Loucy (cell line): ENCODE measurements around the gene C22orf42.
A peak's percentile ranks its signal among the peaks of the same experiment; 100 is the strongest.

ENCODE experiments used
- H2AFZ ChIP-seq: fragments of 200-600 bp; sonication (generic); 2 replicates; pipeline ENCODE4 v1.6.0; 2016; ENCODE audit warnings: antibody characterized with exemption, mild to moderate bottlenecking, low read length, moderate library complexity
- H3F3A ChIP-seq: fragments of 200-600 bp; 2 replicates; pipeline ENCODE4 v1.6.0; 2016; ENCODE audit warnings: antibody characterized with exemption, low read depth, mild to moderate bottlenecking
- H3K27me3 ChIP-seq: fragments of 200-600 bp; sonication (generic); 2 replicates; pipeline ENCODE4 v1.6.1; 2014; ENCODE audit warnings: low read length, mild to moderate bottlenecking; ENCODE audit not compliant: insufficient read depth, poor library complexity, severe bottlenecking
- H3K36me3 ChIP-seq: fragments of 200-600 bp; sonication (generic); 2 replicates; pipeline ENCODE4 v1.6.1; 2016; ENCODE audit warnings: low read length; ENCODE audit not compliant: insufficient read depth
- H3K4me1 ChIP-seq: fragments of 200-600 bp; sonication (generic); 2 replicates; pipeline ENCODE4 v1.5.1; 2014; ENCODE audit warnings: low read length, mild to moderate bottlenecking; ENCODE audit not compliant: insufficient read depth, poor library complexity, severe bottlenecking
- H3K4me2 ChIP-seq: fragments of 200-600 bp; sonication (generic); 2 replicates; pipeline ENCODE4 v1.6.0; 2014; ENCODE audit warnings: antibody characterized with exemption, low read length, low read depth, mild to moderate bottlenecking; ENCODE audit not compliant: poor library complexity, severe bottlenecking
- H3K4me3 ChIP-seq: fragments of 200-600 bp; sonication (generic); 2 replicates; pipeline ENCODE4 v1.5.1; 2014; ENCODE audit warnings: low read length, mild to moderate bottlenecking, mixed read lengths; ENCODE audit not compliant: poor library complexity, severe bottlenecking
- H3K79me2 ChIP-seq: fragments of 200-600 bp; sonication (generic); 2 replicates; pipeline ENCODE4 v1.6.1; 2014; ENCODE audit warnings: low read length; ENCODE audit not compliant: insufficient read depth
- H3K9ac ChIP-seq: fragments of 200-600 bp; sonication (generic); 2 replicates; pipeline ENCODE4 v1.6.0; 2014; ENCODE audit warnings: mild to moderate bottlenecking, low read depth, low read length, moderate library complexity; ENCODE audit not compliant: poor library complexity, severe bottlenecking
- H3K9me2 ChIP-seq: fragments of 200-600 bp; sonication (generic); replicated peaks from 2 replicates; pipeline ENCODE4 v1.6.1; 2016; ENCODE audit warnings: low read depth, low read length, mixed read lengths
- H3K9me3 ChIP-seq: fragments of 200-600 bp; sonication (generic); 2 replicates; pipeline ENCODE4 v1.6.1; 2014; ENCODE audit warnings: mild to moderate bottlenecking, antibody characterized with exemption, low read length, low read depth; ENCODE audit not compliant: insufficient read depth
- H4K20me1 ChIP-seq: fragments of 200-600 bp; sonication (generic); 2 replicates; pipeline ENCODE4 v1.6.0; 2014; ENCODE audit warnings: antibody characterized with exemption, low read length, mild to moderate bottlenecking; ENCODE audit not compliant: insufficient read depth, poor library complexity, severe bottlenecking
- EZH2phosphoT487 ChIP-seq: fragments of 200-600 bp; IDR thresholded peaks from 2 replicates; pipeline ENCODE4 v1.6.1; 2018; ENCODE audit warnings: antibody characterized with exemption, mild to moderate bottlenecking, moderate library complexity, borderline replicate concordance
- TF ChIP-seq, protein P1 (sequence below): fragments of 200-600 bp; sonication (generic); conservative IDR thresholded peaks from 2 replicates; pipeline ENCODE4 v1.5.1; 2014; ENCODE audit warnings: mild to moderate bottlenecking, antibody characterized with exemption, low read length

Gene C22orf42

DNA sequence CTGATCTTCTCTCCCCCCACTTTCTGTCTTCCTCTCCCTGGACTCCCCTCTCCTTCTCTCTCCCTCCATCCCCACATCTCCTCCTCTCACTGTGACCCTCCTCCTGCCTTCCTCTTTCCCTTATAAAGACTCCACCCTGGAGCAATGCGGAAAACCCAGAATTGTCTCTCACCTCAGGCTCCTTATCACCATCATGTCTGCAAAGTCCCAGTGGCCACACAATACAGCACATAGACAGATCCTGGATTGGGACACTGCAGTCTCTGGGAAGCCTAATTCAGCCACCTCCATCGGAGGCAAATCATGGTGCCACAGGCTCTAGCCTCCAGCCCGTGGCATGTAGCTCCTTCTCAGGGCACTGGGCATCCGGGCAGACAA lies 43.0 kb upstream of the C22orf42 start:
- H3K4me3 ChIP-seq: no peak overlapping the region
- no peaks in the 10 kb centered on the region for H3K79me2 ChIP-seq
- no peak for TF ChIP-seq EZH2phosphoT487
- TF ChIP-seq, protein P1, sequence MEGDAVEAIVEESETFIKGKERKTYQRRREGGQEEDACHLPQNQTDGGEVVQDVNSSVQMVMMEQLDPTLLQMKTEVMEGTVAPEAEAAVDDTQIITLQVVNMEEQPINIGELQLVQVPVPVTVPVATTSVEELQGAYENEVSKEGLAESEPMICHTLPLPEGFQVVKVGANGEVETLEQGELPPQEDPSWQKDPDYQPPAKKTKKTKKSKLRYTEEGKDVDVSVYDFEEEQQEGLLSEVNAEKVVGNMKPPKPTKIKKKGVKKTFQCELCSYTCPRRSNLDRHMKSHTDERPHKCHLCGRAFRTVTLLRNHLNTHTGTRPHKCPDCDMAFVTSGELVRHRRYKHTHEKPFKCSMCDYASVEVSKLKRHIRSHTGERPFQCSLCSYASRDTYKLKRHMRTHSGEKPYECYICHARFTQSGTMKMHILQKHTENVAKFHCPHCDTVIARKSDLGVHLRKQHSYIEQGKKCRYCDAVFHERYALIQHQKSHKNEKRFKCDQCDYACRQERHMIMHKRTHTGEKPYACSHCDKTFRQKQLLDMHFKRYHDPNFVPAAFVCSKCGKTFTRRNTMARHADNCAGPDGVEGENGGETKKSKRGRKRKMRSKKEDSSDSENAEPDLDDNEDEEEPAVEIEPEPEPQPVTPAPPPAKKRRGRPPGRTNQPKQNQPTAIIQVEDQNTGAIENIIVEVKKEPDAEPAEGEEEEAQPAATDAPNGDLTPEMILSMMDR: no peak
- peak overlapping the region; percentile 62 for H2AFZ ChIP-seq
- H3F3A ChIP-seq: no peaks in the 10 kb centered on the region
- no peaks in the 10 kb centered on the region for H3K9me3 ChIP-seq
- peaks cover 3% of the 10 kb centered on the region for H3K4me1 ChIP-seq
- no peak overlapping the region for H3K4me2 ChIP-seq
- H3K9ac ChIP-seq: no peak overlapping the region
- H3K9me2 ChIP-seq: no peaks in the 10 kb centered on the region
- no peaks in the 10 kb centered on the region for H4K20me1 ChIP-seq
- H3K36me3 ChIP-seq: no peaks in the 10 kb centered on the region
- H3K27me3 ChIP-seq: no peaks in the 10 kb centered on the region

DNA sequence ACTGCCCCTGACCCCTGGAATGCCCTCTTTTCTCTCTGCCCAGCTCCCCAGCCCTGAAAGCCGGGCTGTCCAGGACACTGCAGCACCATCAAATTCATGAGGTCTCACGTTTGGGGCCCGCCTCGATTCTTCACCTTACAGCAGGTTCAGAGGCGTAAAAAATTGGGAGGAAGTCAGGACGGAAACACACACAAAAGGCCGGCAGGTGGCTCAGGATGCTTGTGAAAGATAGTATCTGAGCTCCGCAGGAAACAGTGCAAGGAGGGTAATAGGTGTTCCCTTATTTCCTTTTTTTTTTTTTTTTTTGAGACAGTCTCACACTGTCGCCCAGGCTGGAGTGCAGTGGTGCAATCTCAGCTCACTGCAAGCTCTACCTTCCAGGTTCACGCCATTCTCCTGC lies 41.6 kb upstream of the C22orf42 start:
- no peak overlapping the region for H2AFZ ChIP-seq
- no peak overlapping the region for H3K4me2 ChIP-seq
- TF ChIP-seq, protein P1: no peak
- no peak for TF ChIP-seq EZH2phosphoT487
- H3K4me3 ChIP-seq: no peak overlapping the region
- no peaks in the 10 kb centered on the region for H3K27me3 ChIP-seq
- H3K79me2 ChIP-seq: no peaks in the 10 kb centered on the region
- H3K9me3 ChIP-seq: no peaks in the 10 kb centered on the region
- no peaks in the 10 kb centered on the region for H3F3A ChIP-seq
- H3K9ac ChIP-seq: no peak overlapping the region
- no peaks in the 10 kb centered on the region for H3K9me2 ChIP-seq
- H4K20me1 ChIP-seq: no peaks in the 10 kb centered on the region
- no peaks in the 10 kb centered on the region for H3K36me3 ChIP-seq
- H3K4me1 ChIP-seq: peaks cover 3% of the 10 kb centered on the region

DNA sequence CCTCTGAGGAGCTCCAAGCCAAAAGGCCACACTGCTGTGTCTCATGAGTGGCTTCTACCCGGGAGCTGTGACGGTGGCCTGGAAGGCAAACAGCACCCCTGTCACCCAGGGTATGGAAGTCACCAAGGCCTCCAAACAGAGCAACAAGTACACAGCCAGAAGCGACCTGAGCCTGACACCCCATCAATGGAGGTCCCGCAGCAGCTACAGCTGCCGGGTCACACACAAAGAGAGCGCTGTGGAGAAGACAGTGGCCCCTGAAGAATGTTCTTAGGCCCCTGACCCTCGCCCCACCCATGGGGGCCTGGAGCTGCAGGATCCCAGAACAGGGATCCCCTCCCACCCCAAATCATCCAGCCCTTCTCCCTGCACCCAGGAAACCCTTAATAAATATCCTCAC lies 40.9 kb upstream of the C22orf42 start:
- no peaks in the 10 kb centered on the region for H3K79me2 ChIP-seq
- H3F3A ChIP-seq: no peaks in the 10 kb centered on the region
- no peak overlapping the region for H3K4me3 ChIP-seq
- H3K9me3 ChIP-seq: no peaks in the 10 kb centered on the region
- H3K9ac ChIP-seq: no peak overlapping the region
- H4K20me1 ChIP-seq: no peaks in the 10 kb centered on the region
- no peaks in the 10 kb centered on the region for H3K27me3 ChIP-seq
- TF ChIP-seq, protein P1: no peak
- no peak for TF ChIP-seq EZH2phosphoT487
- peaks cover 3% of the 10 kb centered on the region for H3K4me1 ChIP-seq
- H3K36me3 ChIP-seq: no peaks in the 10 kb centered on the region
- no peaks in the 10 kb centered on the region for H3K9me2 ChIP-seq
- H2AFZ ChIP-seq: no peak overlapping the region
- no peak overlapping the region for H3K4me2 ChIP-seq
